Stimulated activated CD4-positive, alpha-beta T cell treated with anti-CD3 and anti-CD28 coated beads, Interleukin-2, amount 100 ng/mL, for 24 hours (primary cell): Measurements from ENCODE around the gene GLUD1.
"Not testable (repeated sequence)": the region's sequence is repeated elsewhere in the genome, so short reads cannot be mapped to it uniquely, and the experiment has no call there.

Experiments used
- DNase-seq, 2 donors: peaks; one replicate each; pipeline ENCODE4 v3.0.0-alpha.2; 2020

GLUD1 gene

GRCh38 chr10:87038786-87039185 lies 55.9 kb downstream of the GLUD1 start:
- DNase-seq: no peak

- no peak for DNase-seq
These were observed 56.3 kb downstream of the GLUD1 start for GRCh38 chr10:87038286-87038717.

- no peak for DNase-seq
These were observed 58.0 kb downstream of the GLUD1 start for GRCh38 chr10:87036623-87037022.

- DNase-seq: no peak
These were observed 63.6 kb downstream of the GLUD1 start for GRCh38 chr10:87030912-87031635.

- DNase-seq: not testable (repeated sequence)
These were observed 64.2 kb downstream of the GLUD1 start for GRCh38 chr10:87030419-87030818.

GRCh38 chr10:87026747-87027508 lies 67.7 kb downstream of the GLUD1 start:
- not testable (repeated sequence) for DNase-seq

GRCh38 chr10:87025285-87025958 lies 69.2 kb downstream of the GLUD1 start:
- peak in 1 of 2 donors; percentile 29 for DNase-seq

- DNase-seq: not testable (repeated sequence)
These were observed 74.6 kb downstream of the GLUD1 start, which contains the start of gene FAM25A for GRCh38 chr10:87020056-87020455. FAM25A (plus strand) TSS chr10:87020294; CDS start chr10:87020325, 31 bp downstream.

GRCh38 chr10:87019504-87019903 lies 75.1 kb downstream of the GLUD1 start:
- not testable (repeated sequence) for DNase-seq

GRCh38 chr10:87019066-87019465 lies 75.6 kb downstream of the GLUD1 start:
- not testable (repeated sequence) for DNase-seq

- not testable (repeated sequence) for DNase-seq
These were observed 76.5 kb downstream of the GLUD1 start for GRCh38 chr10:87018127-87018526.

GRCh38 chr10:87014986-87015716 lies 79.5 kb downstream of the GLUD1 start:
- not testable (repeated sequence) for DNase-seq

GRCh38 chr10:87013528-87013927 lies 81.1 kb downstream of the GLUD1 start:
- DNase-seq: not testable (repeated sequence)

- DNase-seq: not testable (repeated sequence)
These were observed 85.4 kb downstream of the GLUD1 start for GRCh38 chr10:87009134-87009696.

- not testable (repeated sequence) for DNase-seq
These were observed 86.3 kb downstream of the GLUD1 start for GRCh38 chr10:87008303-87008702.

GRCh38 chr10:87007674-87008073 lies 87.0 kb downstream of the GLUD1 start:
- not testable (repeated sequence) for DNase-seq

- DNase-seq: not testable (repeated sequence)
These were observed 87.5 kb downstream of the GLUD1 start for GRCh38 chr10:87007124-87007523.

GRCh38 chr10:87000491-87000890 lies 94.2 kb downstream of the GLUD1 start:
- no peak for DNase-seq
